Spinal cord (tissue), 10 donors: Measurements from ENCODE around the gene NID2. TPM values are rescaled to one million over a fixed set of nuclear protein-coding genes. Genes with fewer than 3 reads are reported as not detected.

Source experiments
- DNase-seq, 6 donors: peaks; one replicate each; pipeline versions ENCODE4 v3.0.0 to v3.0.0-alpha.2; 2013 to 2015; ENCODE audit warnings: low spot score in 6 of 6, low read depth in 4 of 6
- H3K27ac ChIP-seq: one replicate; pipeline ENCODE4 v1.5.1; 2013; ENCODE audit warnings: low read depth, low read length, control low read depth
- H3K27me3 ChIP-seq: one replicate; pipeline ENCODE4 v1.6.1; 2013; ENCODE audit warnings: low read length; ENCODE audit not compliant: control insufficient read depth, insufficient read depth
- H3K36me3 ChIP-seq: one replicate; pipeline ENCODE4 v1.6.1; 2013; ENCODE audit warnings: low read length; ENCODE audit not compliant: control insufficient read depth, insufficient read depth
- H3K4me1 ChIP-seq: one replicate; pipeline ENCODE4 v1.6.1; 2013; ENCODE audit warnings: low read length; ENCODE audit not compliant: control insufficient read depth, insufficient read depth
- H3K4me3 ChIP-seq: one replicate; pipeline ENCODE4 v1.5.1; 2013; ENCODE audit warnings: low read depth, low read length, control low read depth
- H3K9me3 ChIP-seq: one replicate; pipeline ENCODE4 v1.6.1; 2013; ENCODE audit warnings: low read length; ENCODE audit not compliant: control insufficient read depth, insufficient read depth
- WGBS: methylation state at CpG from one replicate; pipeline ENCODE4 v1.1.5; 2013; ENCODE audit warnings: missing lambda C conversion rate; ENCODE audit not compliant: insufficient coverage; 5-methylcytosine and 5-hydroxymethylcytosine counted together
- polyA plus RNA-seq, 2 donors: library from polyadenylated mRNA; unstranded; fragments of 120-200 nt; gene quantifications; one replicate each; pipeline ENCODE4 v1.2.1, GENCODE V29; 2013; ENCODE audit not compliant: insufficient read length in 2 of 2
- total RNA-seq, 2 donors: library from RNA; depleted of rRNA in 1 of 2; stranded (reverse); fragments of 120-200 nt in 1 of 2; fragments of >200 nt in 1 of 2; gene quantifications; one replicate each; pipeline versions ENCODE4 v1.2.3 to v1.2.4, GENCODE V29; 2013 to 2014
- donor health status: healthy.

NID2 gene
- total and polyA plus RNA-seq, 4 donors = 36.9 to 270 (median 92.8) TPM

DNA sequence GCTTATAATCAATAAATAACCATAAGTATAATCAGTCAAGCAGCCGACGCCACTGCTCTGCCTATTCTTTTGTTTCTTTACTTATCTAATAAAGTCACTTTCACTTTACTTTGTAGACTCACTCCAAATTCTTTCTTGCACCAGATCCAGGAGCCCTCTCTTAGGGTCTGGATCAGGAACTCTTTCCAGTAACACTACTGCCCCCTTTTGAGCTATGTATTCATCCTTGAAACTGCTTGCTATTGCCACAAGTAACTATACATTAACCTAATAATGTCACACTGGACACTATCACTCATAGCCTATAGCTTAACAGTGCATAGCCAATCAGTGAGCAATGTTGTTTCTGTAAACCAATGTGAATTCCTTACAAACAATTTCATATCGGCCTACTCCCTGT lies 2.8 kb upstream of the NID2 start:
- peak in 1 of 6 donors; percentile 3 for DNase-seq
- Histone ChIP-seq H3K9me3 (no peaks in the 10 kb centered on the region), H3K4me1 (peaks cover 25% of the 10 kb centered on the region), H3K4me3 (no peak overlapping the region), H3K27me3 (peaks cover 29% of the 10 kb centered on the region), H3K36me3 (no peaks in the 10 kb centered on the region), H3K27ac (no peak overlapping the region)
- 90% methylated on average over 2 of the region's 3 CpGs for WGBS

DNA sequence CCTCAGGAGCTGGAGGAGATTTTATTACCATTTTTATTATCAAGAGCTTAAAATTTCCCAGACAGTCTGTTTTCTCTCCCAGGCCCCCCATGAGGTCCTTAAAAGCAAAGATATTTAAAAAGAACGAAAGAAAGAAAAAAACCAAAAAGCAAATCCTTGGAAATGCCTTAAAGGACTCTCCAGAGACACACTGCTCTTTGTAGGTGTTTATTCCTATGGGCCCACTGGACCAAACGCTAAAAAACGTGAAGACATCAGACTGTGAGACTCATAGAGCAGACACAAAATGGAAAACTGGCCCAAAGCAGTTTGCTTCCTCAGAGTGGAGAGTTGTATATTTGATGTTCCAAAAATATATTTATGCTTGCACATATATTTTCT lies 1.2 kb upstream of the NID2 start:
- Histone ChIP-seq H3K9me3 (no peaks in the 10 kb centered on the region), H3K4me3 (peak overlapping the region; percentile 82), H3K36me3 (no peaks in the 10 kb centered on the region), H3K4me1 (peaks cover 25% of the 10 kb centered on the region), H3K27ac (peak overlapping the region; percentile 94), H3K27me3 (peaks cover 31% of the 10 kb centered on the region)
- DNase-seq = no peak
- WGBS = 37% methylated on average over 2 of the region's 3 CpGs

DNA sequence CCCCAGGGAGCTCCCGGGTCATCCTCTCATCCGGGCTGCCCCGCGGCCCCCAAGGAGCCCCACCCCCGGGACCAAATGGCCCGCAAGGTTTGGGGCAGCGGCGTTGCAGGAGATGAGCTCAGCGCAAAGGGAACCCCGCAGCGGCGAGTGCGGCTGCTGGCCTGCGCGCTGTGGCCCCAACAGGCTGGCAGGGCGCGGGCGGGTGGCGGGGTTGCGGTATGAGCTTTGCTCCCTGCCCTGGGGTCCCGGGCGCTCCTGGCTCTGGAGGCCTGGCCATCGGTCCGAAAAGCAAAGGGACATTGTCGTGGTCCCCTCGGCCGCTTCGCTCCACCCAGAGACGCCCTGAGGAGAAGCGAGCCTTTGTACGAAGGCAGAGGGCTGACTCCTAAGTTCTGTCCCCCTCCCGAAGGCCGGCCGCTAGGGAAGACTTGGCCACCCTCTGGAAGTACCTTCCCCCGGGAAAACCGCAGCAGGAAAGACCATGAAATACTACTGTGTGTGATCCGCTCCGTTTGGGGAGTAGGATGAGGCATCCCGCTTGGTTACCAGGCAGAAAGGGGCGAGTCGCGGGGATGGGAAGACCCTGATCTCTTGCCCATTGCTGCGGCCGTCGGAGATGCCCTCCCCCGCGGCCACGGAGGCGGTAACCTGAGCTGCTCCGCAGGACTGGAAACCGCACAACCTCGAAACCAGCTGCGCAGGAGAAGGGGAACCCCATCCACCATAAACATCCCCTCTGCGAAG lies 620 bp upstream of the NID2 start:
- H3K27ac ChIP-seq = peak overlapping the region; percentile 94
- H3K9me3 ChIP-seq = no peaks in the 10 kb centered on the region
- peaks cover 25% of the 10 kb centered on the region for H3K4me1 ChIP-seq
- peak in 3 of 6 donors; percentile 5 to 69 (median 41) for DNase-seq
- no peaks in the 10 kb centered on the region for H3K36me3 ChIP-seq
- WGBS = 1% methylated on average over 49 of the region's 54 CpGs
- H3K27me3 ChIP-seq = peaks cover 31% of the 10 kb centered on the region
- peak overlapping the region; percentile 82 for H3K4me3 ChIP-seq

DNA sequence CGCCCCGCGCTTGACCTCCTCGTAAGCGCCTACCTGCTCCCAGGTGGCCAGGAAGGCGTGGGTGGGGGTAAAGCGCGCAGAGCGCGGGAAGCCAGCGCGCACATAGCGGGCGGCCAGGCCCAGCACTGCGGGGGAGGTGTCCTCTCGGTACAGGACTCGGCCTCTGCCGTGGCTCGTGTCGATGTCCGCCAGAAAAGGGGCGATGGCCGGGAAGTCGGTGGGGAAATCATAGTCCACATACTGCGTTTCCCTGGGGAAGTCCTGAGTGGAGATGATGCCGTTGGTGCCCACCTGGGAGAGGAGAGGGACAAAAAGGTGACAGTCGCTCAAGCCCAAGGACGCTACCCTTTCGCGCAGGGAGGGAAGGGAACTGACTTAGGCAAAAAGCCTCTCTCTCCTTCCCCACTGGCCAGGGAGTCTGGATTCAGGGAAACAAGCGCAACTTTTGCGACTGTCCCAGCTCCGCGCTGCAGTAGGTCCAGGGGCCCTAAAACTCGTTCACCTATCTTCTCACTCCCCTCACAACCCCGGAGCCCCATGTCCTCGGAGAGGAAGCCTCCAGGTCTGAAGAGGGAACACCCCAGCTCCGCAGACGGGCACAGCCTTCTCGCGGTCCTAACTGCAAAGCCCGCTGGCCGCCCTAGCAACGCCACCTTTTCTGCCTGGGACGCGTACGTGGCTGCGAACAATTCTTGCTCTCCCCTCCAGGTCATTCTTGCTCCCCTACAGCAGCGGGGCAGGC lies 815 bp downstream of the NID2 start:
- under 1% methylated on average over 48 of the region's 49 CpGs for WGBS
- peaks cover 28% of the 10 kb centered on the region for H3K4me1 ChIP-seq
- peaks cover 31% of the 10 kb centered on the region for H3K27me3 ChIP-seq
- no peaks in the 10 kb centered on the region for H3K36me3 ChIP-seq
- no peaks in the 10 kb centered on the region for H3K9me3 ChIP-seq
- H3K4me3 ChIP-seq = peak overlapping the region; percentile 82
- peak in 2 of 6 donors; percentile 11 to 48 for DNase-seq
- H3K27ac ChIP-seq = peak overlapping the region; percentile 94

DNA sequence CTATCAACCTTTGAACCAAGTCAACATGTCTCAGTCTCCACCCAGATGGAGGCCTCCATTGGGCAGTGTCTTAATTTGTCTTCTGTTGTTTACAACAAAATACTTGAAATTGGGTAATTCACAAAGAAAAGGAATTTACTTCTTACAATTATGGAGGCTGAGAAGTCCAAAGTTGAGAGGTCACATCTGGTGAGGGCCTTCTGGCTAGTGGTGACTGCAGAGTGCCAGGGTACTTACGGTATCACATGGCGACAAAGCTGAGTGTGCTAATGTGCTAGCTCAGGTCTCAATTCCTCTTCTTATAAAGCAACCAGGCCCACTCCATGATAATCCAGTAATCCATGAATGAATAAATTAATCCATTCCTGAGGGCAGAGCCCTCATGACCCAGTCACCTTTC lies 4.7 kb downstream of the NID2 start:
- no peak for DNase-seq
- H3K4me1 ChIP-seq = peaks cover 32% of the 10 kb centered on the region
- H3K36me3 ChIP-seq = no peaks in the 10 kb centered on the region
- H3K27me3 ChIP-seq = peaks cover 25% of the 10 kb centered on the region
- H3K9me3 ChIP-seq = no peaks in the 10 kb centered on the region
- WGBS = no CpG with 5 or more reads among the region's 2 CpGs
- no peak overlapping the region for H3K27ac ChIP-seq
- no peak overlapping the region for H3K4me3 ChIP-seq

DNA sequence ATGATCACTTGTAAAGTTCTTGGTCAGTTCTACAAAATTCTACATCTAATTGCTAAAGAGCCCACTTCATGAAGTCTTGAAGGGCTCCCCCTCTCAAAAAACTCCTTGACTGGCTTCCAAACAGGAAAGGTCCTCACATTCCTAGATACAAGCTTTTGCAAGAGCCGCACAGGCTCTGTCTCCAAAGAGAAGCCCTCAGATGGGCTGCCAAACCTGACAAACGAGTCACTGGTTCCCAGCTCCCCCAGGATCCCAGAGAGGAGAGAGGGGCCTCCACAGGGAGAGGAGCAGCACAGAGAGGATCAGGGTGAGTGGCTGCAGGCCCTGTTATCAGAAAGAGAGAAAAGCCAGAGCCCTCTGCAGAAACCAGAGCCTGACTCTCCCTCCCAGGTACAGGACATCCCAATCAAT lies 5.8 kb downstream of the NID2 start:
- no peak overlapping the region for H3K4me3 ChIP-seq
- H3K27ac ChIP-seq = peak overlapping the region; percentile 61
- H3K27me3 ChIP-seq = peaks cover 14% of the 10 kb centered on the region
- no peak for DNase-seq
- H3K9me3 ChIP-seq = no peaks in the 10 kb centered on the region
- H3K36me3 ChIP-seq = no peaks in the 10 kb centered on the region
- WGBS = 34% methylated on average over 2 of the region's 2 CpGs
- peaks cover 21% of the 10 kb centered on the region for H3K4me1 ChIP-seq

DNA sequence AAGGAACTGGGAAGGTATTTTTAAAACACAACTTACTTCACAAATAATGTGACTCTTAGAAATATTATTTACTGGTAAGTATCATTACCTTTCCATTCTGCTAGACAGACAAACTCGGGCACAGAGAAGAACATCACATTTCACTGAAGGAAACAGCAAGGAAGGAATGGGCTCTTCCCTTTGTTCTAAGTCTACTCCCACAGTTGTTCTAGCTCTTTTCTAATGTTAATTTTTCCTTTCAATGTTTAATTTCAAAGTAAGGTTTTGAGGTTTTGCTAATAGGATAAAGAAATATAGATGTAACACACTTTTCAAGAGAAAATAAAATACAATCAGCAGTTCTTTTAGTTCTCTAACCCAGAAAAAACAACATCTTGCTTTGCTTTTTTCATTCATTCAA lies 7.0 kb downstream of the NID2 start:
- Histone ChIP-seq H3K27ac (no peak overlapping the region), H3K4me1 (peaks cover 14% of the 10 kb centered on the region), H3K9me3 (no peaks in the 10 kb centered on the region), H3K36me3 (no peaks in the 10 kb centered on the region), H3K4me3 (no peak overlapping the region), H3K27me3 (peaks cover 5% of the 10 kb centered on the region)
- DNase-seq = no peak
- no CpG with 5 or more reads among the region's 1 CpG for WGBS

DNA sequence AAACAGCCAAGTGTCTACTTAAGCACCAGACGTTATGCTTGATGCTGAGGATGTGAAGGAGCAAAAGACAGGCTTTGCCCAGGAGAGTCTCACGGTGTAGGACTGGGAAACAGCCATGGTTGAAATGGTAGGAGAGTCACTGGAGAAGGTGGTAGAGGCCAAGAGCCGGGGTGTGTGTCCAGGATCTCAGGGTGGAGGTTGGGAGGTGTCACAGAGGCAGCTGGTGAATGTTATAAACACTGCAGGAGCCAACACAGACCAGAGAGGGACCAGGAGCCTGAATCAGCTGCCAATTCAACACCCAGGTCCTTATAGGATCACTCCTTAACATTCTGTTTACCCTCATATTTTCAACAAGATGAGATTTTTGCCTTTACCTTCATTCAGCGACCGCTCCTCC lies 7.5 kb downstream of the NID2 start:
- WGBS = 68% methylated on average over 2 of the region's 5 CpGs
- H3K9me3 ChIP-seq = no peaks in the 10 kb centered on the region
- H3K4me1 ChIP-seq = peaks cover 14% of the 10 kb centered on the region
- no peaks in the 10 kb centered on the region for H3K27me3 ChIP-seq
- no peak for DNase-seq
- H3K36me3 ChIP-seq = no peaks in the 10 kb centered on the region
- peak overlapping the region; percentile 40 for H3K27ac ChIP-seq
- no peak overlapping the region for H3K4me3 ChIP-seq

DNA sequence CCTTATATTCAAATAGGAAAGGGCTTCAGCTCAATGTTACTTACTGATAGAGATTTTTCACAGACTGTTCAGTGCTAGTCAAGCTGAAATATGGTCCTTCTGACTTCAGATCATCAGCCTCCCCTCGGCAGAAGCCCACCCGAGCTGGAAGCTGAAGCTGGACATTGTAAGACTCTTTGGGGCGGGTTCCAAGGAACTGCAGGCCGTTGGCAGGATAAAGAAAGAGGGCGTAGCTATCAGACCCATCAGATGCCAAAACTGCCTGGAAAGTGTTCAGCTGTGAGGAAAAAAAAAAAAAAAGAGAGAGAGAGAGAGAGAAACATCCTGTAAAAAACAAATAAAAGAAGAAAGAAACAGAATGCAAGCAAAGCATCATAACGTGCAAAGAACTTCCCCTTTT lies 8.8 kb downstream of the NID2 start:
- H3K4me3 ChIP-seq = no peak overlapping the region
- no peaks in the 10 kb centered on the region for H3K9me3 ChIP-seq
- H3K4me1 ChIP-seq = peaks cover 14% of the 10 kb centered on the region
- H3K36me3 ChIP-seq = no peaks in the 10 kb centered on the region
- peak overlapping the region; percentile 70 for H3K27ac ChIP-seq
- DNase-seq = peak in 5 of 6 donors; percentile 53 to 93 (median 70)
- no peaks in the 10 kb centered on the region for H3K27me3 ChIP-seq
- 15% methylated on average over 4 of the region's 6 CpGs for WGBS

DNA sequence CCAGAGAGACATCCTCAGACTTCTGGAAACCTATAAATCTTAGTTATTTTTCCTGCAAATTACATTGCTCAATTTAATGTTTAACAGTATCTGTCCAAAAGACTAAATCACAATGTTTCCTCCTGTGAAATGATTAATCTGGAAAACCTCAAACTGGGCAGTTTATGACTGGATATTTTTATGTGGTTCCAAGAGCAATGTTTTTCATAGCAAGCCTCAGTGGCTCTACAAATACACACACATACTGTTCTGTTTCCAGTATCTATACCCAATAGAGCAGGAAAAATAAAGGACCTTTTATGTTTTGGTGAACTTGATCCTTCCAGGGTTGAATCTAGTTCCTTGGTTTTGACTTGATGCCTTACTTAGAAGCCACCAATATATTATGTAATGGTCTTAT lies 9.2 kb downstream of the NID2 start:
- H3K27ac ChIP-seq = peak overlapping the region; percentile 70
- no peaks in the 10 kb centered on the region for H3K36me3 ChIP-seq

More for the DNA sequence above, 9.2 kb downstream of the NID2 start:
- DNase-seq = peak in 1 of 6 donors; percentile 55
- H3K9me3 ChIP-seq = no peaks in the 10 kb centered on the region
- H3K27me3 ChIP-seq = no peaks in the 10 kb centered on the region
- peaks cover 14% of the 10 kb centered on the region for H3K4me1 ChIP-seq
- no peak overlapping the region for H3K4me3 ChIP-seq
